Measurements from ENCODE around the gene EPB41L2. TPM values are rescaled to one million over a fixed set of nuclear protein-coding genes. Genes with fewer than 3 reads are reported as not detected.

The EPB41L2 gene
- total RNA-seq, 4 donors from 2014 or later: 46.1 to 258 (median 88.3) TPM

GRCh38 chr6:131007286-131007685, 55.8 kb downstream of the EPB41L2 start:
- Histone ChIP-seq H3K9me3 (peaks cover 0 to 10% (median 3%) of the 10 kb centered on the region in 4 donors), H3K36me3 (no peaks in the 10 kb centered on the region), H3K27ac (no peak overlapping the region), H3K4me1 (peaks cover 0 to 3% (median 0%) of the 10 kb centered on the region in 4 donors), H3K27me3 (no peaks in the 10 kb centered on the region), H3K4me3 (no peak overlapping the region)
- TF ChIP-seq CTCF (IDR thresholded peaks at IDR 0.05) (no peak), POLR2A (IDR thresholded peaks at IDR 0.05) (no peak)
- DNase-seq: no peak

- TF ChIP-seq CTCF (IDR thresholded peaks at IDR 0.05) (no peak), POLR2A (IDR thresholded peaks at IDR 0.05) (no peak)
- H3K4me1 ChIP-seq: peaks cover 0 to 5% (median 2%) of the 10 kb centered on the region in 4 donors
- no peaks in the 10 kb centered on the region for H3K36me3 ChIP-seq
- DNase-seq: no peak
- H3K27ac ChIP-seq: no peak overlapping the region
- H3K9me3 ChIP-seq: peaks cover 0 to 10% (median 3%) of the 10 kb centered on the region in 4 donors
- H3K27me3 ChIP-seq: no peaks in the 10 kb centered on the region
- H3K4me3 ChIP-seq: no peak overlapping the region
Measured at GRCh38 chr6:131005439-131006016, 57.5 kb downstream of the EPB41L2 start.

GRCh38 chr6:131004936-131005335, 58.1 kb downstream of the EPB41L2 start:
- H3K27ac ChIP-seq: no peak overlapping the region
- H3K4me1 ChIP-seq: peaks cover 0 to 10% (median 2%) of the 10 kb centered on the region in 4 donors
- no peak for TF ChIP-seq POLR2A (IDR thresholded peaks at IDR 0.05)
- no peak for TF ChIP-seq CTCF (IDR thresholded peaks at IDR 0.05)
- H3K27me3 ChIP-seq: no peaks in the 10 kb centered on the region
- H3K4me3 ChIP-seq: no peak overlapping the region
- DNase-seq: no peak
- no peaks in the 10 kb centered on the region for H3K36me3 ChIP-seq
- peaks cover 0 to 10% (median 3%) of the 10 kb centered on the region in 4 donors for H3K9me3 ChIP-seq

- DNase-seq: no peak
- no peaks in the 10 kb centered on the region for H3K27me3 ChIP-seq
- H3K9me3 ChIP-seq: peaks cover 0 to 10% (median 3%) of the 10 kb centered on the region in 4 donors
- no peak overlapping the region for H3K27ac ChIP-seq
- H3K4me1 ChIP-seq: peaks cover 0 to 10% (median 2%) of the 10 kb centered on the region in 4 donors
- H3K4me3 ChIP-seq: no peak overlapping the region
- no peak for TF ChIP-seq POLR2A (IDR thresholded peaks at IDR 0.05)
- TF ChIP-seq CTCF (IDR thresholded peaks at IDR 0.05): no peak
- H3K36me3 ChIP-seq: no peaks in the 10 kb centered on the region
Measured at GRCh38 chr6:131004387-131004755, 58.7 kb downstream of the EPB41L2 start.

GRCh38 chr6:131003488-131004386, 59.3 kb downstream of the EPB41L2 start:
- peaks cover 0 to 10% (median 2%) of the 10 kb centered on the region in 4 donors for H3K4me1 ChIP-seq
- peaks cover 0 to 10% (median 3%) of the 10 kb centered on the region in 4 donors for H3K9me3 ChIP-seq
- H3K27me3 ChIP-seq: no peaks in the 10 kb centered on the region
- no peaks in the 10 kb centered on the region for H3K36me3 ChIP-seq
- H3K27ac ChIP-seq: no peak overlapping the region
- no peak for DNase-seq
- H3K4me3 ChIP-seq: no peak overlapping the region
- no peak for TF ChIP-seq POLR2A (IDR thresholded peaks at IDR 0.05)
- no peak for TF ChIP-seq CTCF (IDR thresholded peaks at IDR 0.05)

Data from Peyer's patch (tissue), 4 donors.